ENCODE results near the gene ZKSCAN2. TPM values are rescaled to one million over a fixed set of nuclear protein-coding genes. Genes with fewer than 3 reads are reported as not detected.

Gene ZKSCAN2
- 1 to 10 TPM; 4.3 to 5.5 TPM for total RNA-seq

DNA sequence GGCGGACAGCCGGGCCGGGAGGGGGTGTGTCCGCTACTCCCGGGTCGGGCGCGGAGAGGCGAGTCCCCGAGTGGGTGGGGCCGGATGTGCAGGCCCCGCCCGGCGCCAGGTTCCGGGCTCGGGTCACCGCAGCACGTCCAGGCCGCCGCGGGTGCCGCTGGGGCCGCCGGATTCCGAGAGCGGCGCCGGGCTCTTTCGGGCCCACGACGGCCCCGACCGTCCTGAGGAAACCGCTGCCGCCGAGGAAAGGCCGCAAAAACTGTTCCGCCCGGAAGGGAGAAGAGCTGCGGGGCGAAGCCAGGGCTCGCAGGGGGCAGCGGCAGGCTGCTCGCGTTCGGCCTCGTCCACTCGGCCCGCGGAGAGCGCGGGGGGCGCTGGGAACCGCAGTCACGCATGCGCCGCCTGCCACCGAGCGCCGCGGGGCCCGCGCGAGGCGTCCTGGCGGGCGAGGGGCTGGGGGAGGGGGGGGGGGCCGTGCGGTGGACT is at the start of gene ZKSCAN2:
ZKSCAN2 (minus strand) TSS at position 376 of the 486 bp plus-strand sequence. CDS start 718 bp downstream, outside the sequence.
- Mint-ChIP-seq H3K9me3 (no peaks in the 10 kb centered on the region), H3K27ac (peak within 1 kb of the TSS; percentile 96), H3K4me3 (peak within 1 kb of the TSS; percentile 93), H3K4me1 (peaks cover 51% of the 10 kb centered on the region), H3K27me3 (no peaks in the 10 kb centered on the region), H3K36me3 (peaks cover 10% of the 10 kb centered on the region)
- DNase-seq = peak; percentile 92
- POLR2A ChIA-PET = interaction anchor here (1.0 kb wide), 1 partner anchor 146 kb away, joined by 3 read pairs; the partner anchor contains the start of gene LCMT1
- ATAC-seq (ENCODE audit: low read depth) = peak; percentile 77

DNA sequence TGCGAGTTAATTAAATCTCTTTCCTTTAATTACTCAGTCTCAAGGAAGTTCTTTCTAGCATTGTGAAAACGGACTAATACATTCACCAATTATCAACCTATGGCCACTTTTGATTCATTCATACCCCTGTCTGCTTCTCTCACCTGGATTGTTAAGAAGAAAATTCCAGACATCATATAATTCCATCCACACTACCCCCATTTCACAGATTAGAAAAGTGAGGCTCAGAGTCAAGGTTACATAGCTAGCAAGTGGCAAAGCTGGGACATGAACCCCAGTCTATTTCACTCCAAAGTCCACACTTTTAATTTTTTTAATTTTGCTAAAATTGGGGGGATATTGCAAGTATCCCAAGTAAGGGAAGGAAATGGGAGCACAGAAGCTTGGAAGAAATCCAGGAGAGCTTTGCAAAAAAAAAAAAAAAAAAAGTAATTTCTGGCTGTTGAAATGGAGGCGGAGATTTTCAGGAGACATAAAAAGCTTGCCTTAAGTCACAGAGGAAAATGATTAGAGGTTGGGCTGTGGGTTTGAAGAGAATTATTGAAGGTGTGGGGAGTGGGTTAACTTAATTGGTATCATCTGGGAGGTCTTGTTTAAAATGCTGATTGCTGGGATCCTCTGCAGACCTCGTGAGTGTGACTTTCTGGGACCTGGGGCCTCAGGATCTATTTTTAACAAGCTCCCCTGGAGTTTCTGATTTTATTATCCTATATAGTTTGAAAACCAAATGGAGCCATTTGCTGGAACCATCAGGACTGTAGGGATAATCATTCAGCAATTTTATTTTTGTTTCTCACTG is 42.3 kb upstream of the ZKSCAN2 start:
- Mint-ChIP-seq H3K36me3 (no peaks in the 10 kb centered on the region), H3K4me1 (peaks cover 12% of the 10 kb centered on the region), H3K9me3 (no peaks in the 10 kb centered on the region), H3K27me3 (peaks cover 2% of the 10 kb centered on the region), H3K4me3 (no peak overlapping the region), H3K27ac (no peak overlapping the region)
- no peak for DNase-seq
- no peak for ATAC-seq (ENCODE audit: low read depth)
- POLR2A ChIA-PET = interaction anchor here (0.7 kb wide), 1 partner anchor 1776 kb away, joined by 3 read pairs; no protein-coding TSS in a partner anchor

DNA sequence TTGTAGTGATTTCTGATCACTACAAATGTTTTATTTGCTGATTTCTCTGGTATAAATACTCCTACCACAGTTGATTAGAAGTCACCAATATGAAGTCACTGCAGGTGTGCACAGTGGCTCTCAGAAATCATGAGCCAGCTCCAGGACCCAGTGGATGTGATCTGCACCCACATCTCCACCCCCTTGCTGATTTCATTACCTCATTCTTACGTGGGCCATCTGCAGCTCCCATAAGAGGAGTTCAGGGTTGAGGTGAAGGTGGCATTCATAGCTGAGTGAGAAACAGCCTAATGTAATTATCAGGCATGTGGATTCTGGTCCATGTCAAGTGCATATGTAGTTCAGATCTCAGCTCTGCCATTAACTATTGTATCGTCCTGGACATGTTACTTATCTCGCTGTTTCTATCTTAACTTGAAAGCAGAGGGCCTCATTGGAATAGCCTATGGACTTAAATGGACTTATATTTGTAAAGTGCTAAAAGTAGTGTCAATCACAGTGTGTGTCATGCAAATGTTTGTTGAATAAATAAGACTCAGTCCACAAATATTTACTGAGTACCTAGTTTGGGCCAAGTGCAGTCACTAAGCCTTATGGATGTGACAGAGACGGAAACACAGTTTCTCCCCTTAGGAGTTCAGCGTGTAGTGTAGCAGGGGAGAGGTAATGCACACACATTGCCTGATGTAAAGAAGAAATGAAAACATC is 40.7 kb upstream of the ZKSCAN2 start:
- H3K4me3 Mint-ChIP-seq = no peak overlapping the region
- H3K27me3 Mint-ChIP-seq = peaks cover 2% of the 10 kb centered on the region
- no peaks in the 10 kb centered on the region for H3K36me3 Mint-ChIP-seq
- no peaks in the 10 kb centered on the region for H3K9me3 Mint-ChIP-seq
- ATAC-seq (ENCODE audit: low read depth) (no peak), DNase-seq (no peak)
- H3K4me1 Mint-ChIP-seq = peaks cover 12% of the 10 kb centered on the region
- POLR2A ChIA-PET = no interaction called here
- H3K27ac Mint-ChIP-seq = no peak overlapping the region

DNA sequence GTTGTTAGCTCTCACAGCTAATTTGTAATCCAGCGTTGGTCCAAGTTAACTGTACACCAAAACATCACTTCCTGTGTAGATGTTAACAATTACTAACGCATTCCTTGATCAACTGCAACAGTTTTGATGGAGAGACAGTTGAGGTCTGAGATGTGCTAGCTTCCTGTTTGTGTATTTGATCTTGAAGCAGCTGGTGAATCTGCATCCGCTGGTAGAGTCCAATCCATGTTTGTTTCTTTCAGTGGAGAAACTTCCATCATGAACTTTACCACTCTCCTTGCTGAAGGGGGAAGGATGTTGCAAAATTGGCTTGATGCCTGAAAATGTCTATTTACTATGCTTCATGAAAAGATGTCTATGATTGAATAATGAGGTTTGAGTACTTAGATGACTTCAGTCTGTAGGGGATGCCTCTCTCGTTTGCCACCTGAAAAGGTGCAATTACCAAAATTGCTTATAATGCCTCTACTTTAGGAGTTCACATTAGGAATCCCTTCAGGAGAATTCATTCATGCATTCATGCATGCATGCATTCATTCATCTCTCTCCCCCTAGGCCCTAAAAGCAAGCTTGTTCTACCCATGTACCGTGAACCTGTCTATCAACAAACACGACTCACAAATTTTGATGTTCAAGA is 39.6 kb upstream of the ZKSCAN2 start:
- DNase-seq (no peak), ATAC-seq (ENCODE audit: low read depth) (peak; percentile 42)
- Mint-ChIP-seq H3K27me3 (no peaks in the 10 kb centered on the region), H3K36me3 (no peaks in the 10 kb centered on the region), H3K9me3 (no peaks in the 10 kb centered on the region), H3K4me3 (no peak overlapping the region), H3K4me1 (peaks cover 12% of the 10 kb centered on the region), H3K27ac (peak overlapping the region; percentile 24)
- POLR2A ChIA-PET = interaction anchor here (0.5 kb wide), 1 partner anchor 52 kb away, joined by 3 read pairs; no protein-coding TSS in a partner anchor

DNA sequence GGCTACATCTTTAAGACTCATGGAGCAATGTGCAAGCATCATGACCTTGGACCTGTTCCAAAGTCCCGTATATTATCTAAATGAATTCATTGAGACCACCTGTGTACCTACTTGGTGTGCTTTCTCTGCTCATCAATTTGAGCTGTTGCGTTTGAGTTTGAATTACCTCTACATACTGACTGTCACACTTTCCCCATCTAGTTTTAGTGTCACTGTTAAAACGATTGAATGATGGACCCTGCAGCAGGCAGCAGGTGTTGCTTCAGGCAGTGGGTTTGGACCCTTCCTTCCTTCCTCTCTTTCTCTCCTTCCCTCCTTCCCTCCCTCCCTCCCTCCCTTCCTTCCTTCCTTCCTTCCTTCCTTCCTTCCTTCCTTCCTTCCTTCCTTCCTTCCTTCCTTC is 33.9 kb upstream of the ZKSCAN2 start:
- ATAC-seq (ENCODE audit: low read depth) (no peak), DNase-seq (no peak)
- Mint-ChIP-seq H3K4me1 (peaks cover 4% of the 10 kb centered on the region), H3K9me3 (no peaks in the 10 kb centered on the region), H3K36me3 (peaks cover 6% of the 10 kb centered on the region), H3K27me3 (no peaks in the 10 kb centered on the region), H3K4me3 (no peak overlapping the region), H3K27ac (no peak overlapping the region)
- POLR2A ChIA-PET = no interaction called here

DNA sequence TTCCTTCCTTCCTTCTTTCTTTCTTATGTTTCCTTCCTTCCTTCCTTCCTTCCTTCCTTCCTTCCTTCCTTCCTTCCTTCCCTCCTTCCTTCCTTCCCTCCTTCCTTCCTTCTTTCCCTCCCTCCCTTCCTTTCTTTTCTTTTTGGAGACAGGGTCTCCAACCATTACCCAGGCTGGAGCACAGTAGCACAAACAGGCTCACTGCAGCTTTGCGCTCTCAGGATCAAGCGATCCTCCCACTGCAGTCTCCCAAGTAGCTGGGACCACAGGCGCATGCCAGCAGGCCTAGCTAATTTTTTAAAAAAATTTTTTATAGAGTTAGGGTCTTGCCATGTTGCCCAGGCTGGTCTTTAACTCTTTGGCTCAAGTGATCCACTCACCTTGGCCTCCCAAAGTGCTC is 31.8 kb upstream of the ZKSCAN2 start:
- peaks cover 6% of the 10 kb centered on the region for H3K36me3 Mint-ChIP-seq
- no peak overlapping the region for H3K4me3 Mint-ChIP-seq
- no peak overlapping the region for H3K27ac Mint-ChIP-seq
- DNase-seq = no peak
- H3K9me3 Mint-ChIP-seq = no peaks in the 10 kb centered on the region
- ATAC-seq (ENCODE audit: low read depth) = no peak
- H3K27me3 Mint-ChIP-seq = peaks cover 2% of the 10 kb centered on the region
- no peaks in the 10 kb centered on the region for H3K4me1 Mint-ChIP-seq
- POLR2A ChIA-PET = no interaction called here

DNA sequence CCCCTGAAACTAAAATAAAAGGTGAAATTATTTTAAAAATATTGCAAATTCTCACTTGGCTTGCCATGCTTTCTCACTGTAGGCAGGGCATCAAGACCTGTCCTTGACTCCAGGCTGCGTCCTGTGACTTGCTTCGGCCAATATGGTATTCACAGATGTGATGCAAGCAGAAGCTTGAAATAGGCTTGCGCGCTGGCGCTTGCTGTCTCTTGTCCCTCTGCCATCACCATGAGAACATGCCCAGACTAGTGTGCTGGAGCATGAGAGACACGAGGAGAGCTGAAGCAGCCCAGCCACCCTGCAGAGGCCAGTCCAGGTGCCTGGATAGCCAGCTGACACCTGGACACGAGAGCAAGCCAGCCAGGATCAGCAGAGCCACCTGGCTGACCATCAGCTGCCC is 21.8 kb upstream of the ZKSCAN2 start:
- H3K4me3 Mint-ChIP-seq = no peak overlapping the region

DNA sequence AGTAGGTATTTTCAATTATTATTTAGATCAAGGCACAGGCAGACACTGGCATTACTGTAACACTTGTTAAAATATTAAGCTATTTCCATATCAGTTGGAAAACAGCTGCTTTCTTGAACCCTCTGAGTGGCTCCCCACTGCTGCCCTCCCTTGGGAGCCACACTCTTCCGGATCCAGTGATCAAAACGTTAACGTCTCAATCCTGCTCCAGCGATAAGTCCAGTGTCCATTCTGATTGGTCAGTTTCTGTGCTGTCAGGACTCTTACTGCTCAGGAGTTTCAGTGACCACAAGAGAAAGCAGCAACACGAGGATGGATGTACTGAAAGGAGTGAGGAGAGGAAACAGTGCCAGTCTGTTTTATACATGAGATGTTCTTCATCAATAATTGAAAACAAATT is 13.8 kb upstream of the ZKSCAN2 start:
- POLR2A ChIA-PET = no interaction called here
- Mint-ChIP-seq H3K27me3 (no peaks in the 10 kb centered on the region), H3K4me1 (peaks cover 2% of the 10 kb centered on the region), H3K9me3 (no peaks in the 10 kb centered on the region), H3K36me3 (peaks cover 19% of the 10 kb centered on the region), H3K27ac (no peak overlapping the region), H3K4me3 (no peak overlapping the region)
- no peak for DNase-seq
- ATAC-seq (ENCODE audit: low read depth) = no peak

More for the DNA sequence above, 21.8 kb upstream of the ZKSCAN2 start:
- Mint-ChIP-seq H3K36me3 (no peaks in the 10 kb centered on the region), H3K9me3 (peaks cover 3% of the 10 kb centered on the region), H3K27ac (no peak overlapping the region), H3K27me3 (no peaks in the 10 kb centered on the region), H3K4me1 (no peaks in the 10 kb centered on the region)
- ATAC-seq (ENCODE audit: low read depth) = no peak
- DNase-seq = no peak
- POLR2A ChIA-PET = no interaction called here

DNA sequence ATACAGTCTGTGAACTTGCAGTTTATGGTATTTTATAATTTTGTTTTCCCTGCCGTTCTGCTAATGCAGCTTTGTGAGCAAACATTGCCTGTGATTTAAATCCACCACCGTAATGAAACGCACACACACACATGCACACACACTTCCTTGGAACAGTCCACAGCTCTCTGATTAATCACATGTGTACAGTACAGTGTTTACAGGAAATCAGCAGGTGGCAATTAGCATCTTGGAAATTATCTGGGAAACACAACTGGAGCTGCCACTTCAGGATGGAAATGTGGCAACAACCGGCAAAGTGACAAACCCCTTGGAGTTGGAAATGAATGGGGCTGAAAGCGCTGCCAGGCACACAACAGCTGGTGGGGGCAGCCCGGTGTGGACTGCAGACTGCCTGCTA is 12.9 kb upstream of the ZKSCAN2 start:
- POLR2A ChIA-PET = no interaction called here
- no peak overlapping the region for H3K27ac Mint-ChIP-seq
- no peaks in the 10 kb centered on the region for H3K9me3 Mint-ChIP-seq
- peaks cover 25% of the 10 kb centered on the region for H3K36me3 Mint-ChIP-seq
- no peak overlapping the region for H3K4me3 Mint-ChIP-seq
- DNase-seq = no peak
- no peaks in the 10 kb centered on the region for H3K27me3 Mint-ChIP-seq
- no peak for ATAC-seq (ENCODE audit: low read depth)
- H3K4me1 Mint-ChIP-seq = peaks cover 2% of the 10 kb centered on the region

DNA sequence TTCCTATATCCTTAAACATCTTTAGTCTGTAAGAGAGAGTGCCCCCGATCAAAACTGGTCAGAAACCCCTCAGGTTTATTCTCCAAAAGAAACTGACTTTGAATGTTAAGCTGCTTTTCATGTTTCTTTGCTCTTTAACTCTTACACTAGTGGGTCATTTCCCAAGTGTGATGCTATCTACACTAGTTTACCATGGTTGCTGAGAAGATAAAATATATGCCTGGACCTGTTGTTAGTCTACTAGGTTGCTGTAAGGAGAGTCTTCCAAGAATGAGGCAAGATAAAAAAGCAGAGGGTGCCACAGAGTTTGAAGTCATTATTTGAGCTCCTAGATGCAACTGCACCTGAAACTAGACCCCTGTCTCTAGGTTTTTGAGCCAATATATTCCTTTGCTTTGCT is 12.2 kb upstream of the ZKSCAN2 start:
- DNase-seq (no peak), ATAC-seq (ENCODE audit: low read depth) (no peak)
- Mint-ChIP-seq H3K4me3 (no peak overlapping the region), H3K9me3 (no peaks in the 10 kb centered on the region), H3K27me3 (no peaks in the 10 kb centered on the region), H3K4me1 (peaks cover 2% of the 10 kb centered on the region), H3K27ac (no peak overlapping the region), H3K36me3 (peaks cover 28% of the 10 kb centered on the region)
- POLR2A ChIA-PET = no interaction called here

DNA sequence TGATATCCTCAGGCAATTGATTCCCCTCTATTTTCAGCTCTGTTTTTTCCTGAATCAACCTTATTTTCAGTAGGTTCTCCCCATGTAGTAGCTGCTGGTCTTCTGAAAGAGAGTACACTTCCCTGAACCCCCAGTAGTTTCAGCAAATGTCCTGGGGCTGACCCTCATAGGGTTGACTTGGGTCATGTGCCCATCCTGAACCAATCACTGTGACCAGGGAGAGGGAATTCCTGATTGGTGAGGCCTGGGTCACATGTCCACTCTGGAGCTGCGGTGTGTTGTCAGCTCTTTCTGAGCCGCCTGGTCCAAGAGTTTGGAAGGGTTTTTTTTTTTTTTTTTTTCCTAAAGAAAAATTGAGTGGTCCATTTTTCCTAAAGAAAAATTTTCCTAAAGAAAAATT is 8.3 kb upstream of the ZKSCAN2 start:
- DNase-seq (no peak), ATAC-seq (ENCODE audit: low read depth) (no peak)
- no peak overlapping the region for H3K4me3 Mint-ChIP-seq
- H3K4me1 Mint-ChIP-seq = peaks cover 9% of the 10 kb centered on the region
- H3K27me3 Mint-ChIP-seq = no peaks in the 10 kb centered on the region
- H3K27ac Mint-ChIP-seq = no peak overlapping the region
- H3K9me3 Mint-ChIP-seq = no peaks in the 10 kb centered on the region
- peaks cover 37% of the 10 kb centered on the region for H3K36me3 Mint-ChIP-seq
- POLR2A ChIA-PET = interaction anchor here (0.7 kb wide), 1 partner anchor 149 kb away, joined by 4 read pairs; no protein-coding TSS in a partner anchor

DNA sequence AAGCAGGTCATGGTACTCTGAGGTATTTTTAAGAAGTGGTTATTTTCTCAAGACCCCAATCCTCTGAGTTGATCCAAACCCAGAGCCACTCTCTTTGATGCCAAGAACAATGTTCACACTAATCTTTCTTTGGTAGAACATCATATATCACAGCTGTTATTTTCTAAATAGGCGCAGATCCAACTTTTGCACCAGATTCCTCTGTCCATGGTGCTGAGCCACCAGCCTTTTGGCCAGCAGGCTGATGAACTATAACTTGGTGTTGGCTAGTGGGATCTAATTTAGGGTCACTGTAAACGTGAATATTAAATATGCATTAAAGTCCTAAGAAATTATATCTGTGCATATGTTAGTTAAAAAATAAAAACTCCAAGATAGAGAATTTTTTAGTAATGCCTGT is 7.0 kb upstream of the ZKSCAN2 start:
- Mint-ChIP-seq H3K27ac (no peak overlapping the region), H3K4me1 (peaks cover 18% of the 10 kb centered on the region), H3K9me3 (no peaks in the 10 kb centered on the region), H3K4me3 (no peak overlapping the region), H3K36me3 (peaks cover 32% of the 10 kb centered on the region), H3K27me3 (no peaks in the 10 kb centered on the region)
- DNase-seq = no peak
- ATAC-seq (ENCODE audit: low read depth) = no peak
- POLR2A ChIA-PET = no interaction called here

DNA sequence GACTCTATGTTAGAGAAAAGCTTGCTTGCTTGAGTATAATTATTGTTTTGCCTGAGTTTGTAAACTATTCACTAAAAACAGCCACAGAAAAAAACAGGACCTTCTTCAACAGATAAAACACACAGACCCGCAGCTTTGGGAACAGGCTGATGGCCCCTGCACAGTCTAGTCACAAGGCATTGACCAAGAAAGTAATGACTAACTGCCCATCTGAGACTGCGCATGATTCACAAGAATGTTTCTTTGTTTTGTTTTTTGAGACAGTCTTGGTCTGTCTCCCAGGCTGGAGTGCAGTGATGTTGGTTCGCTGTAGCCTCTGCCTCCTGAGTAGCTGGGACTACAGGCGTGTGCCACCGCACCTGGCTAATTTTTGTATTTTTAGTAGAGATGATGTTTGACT is 2.8 kb upstream of the ZKSCAN2 start:
- Mint-ChIP-seq H3K9me3 (no peaks in the 10 kb centered on the region), H3K36me3 (peaks cover 27% of the 10 kb centered on the region), H3K4me3 (peak overlapping the region; percentile 55), H3K27ac (no peak overlapping the region), H3K4me1 (peaks cover 38% of the 10 kb centered on the region), H3K27me3 (no peaks in the 10 kb centered on the region)
- POLR2A ChIA-PET = interaction anchor here (0.6 kb wide), 1 partner anchor 216 kb away, joined by 3 read pairs; no protein-coding TSS in a partner anchor
- DNase-seq (no peak), ATAC-seq (ENCODE audit: low read depth) (no peak)
